ENCODE measurements around the gene MTHFD2.
"Not testable (repeated sequence)": the region's sequence is repeated elsewhere in the genome, so short reads cannot be mapped to it uniquely, and the experiment has no call there.

MTHFD2 gene

DNA sequence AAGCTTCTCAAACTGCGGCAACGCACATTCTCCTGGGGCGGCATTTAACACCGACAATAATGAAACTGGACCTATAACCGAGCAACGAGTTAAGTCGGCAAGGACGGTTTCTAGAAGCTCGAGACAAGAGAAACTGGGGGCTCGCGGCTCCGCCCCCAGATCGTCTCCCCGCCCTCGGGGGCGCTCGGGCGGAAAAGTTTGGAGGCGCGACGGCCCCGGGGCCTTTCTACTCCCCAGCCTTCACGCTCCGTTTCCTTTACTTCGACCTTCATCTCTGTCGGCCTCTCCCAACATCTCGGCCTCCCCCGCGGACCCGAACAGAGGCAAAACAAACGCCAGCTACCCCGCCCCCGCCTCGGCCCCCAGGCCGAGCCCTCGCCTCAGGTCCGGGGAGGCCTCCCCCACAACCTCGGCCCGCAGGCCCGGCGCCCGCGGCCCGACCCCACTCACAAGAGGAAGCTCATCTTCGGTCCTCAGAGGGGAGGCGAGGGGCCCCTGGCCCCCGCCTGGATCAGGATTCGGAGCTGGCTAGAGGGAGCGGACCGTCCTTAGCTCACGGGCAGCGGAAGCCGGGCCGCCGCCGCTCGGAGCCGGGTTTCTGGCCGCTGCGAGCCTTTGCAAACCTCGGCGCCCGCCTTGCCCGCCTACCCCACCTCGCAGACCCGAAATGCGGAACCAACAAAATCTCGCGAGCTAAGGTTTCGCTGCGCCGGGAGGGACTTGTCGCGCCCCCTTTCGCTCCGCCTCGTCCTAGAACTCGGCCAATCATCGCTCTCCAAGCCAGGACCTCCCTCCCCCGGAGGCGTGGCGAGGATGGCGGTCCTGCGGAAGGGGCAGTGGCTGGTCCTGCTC lies 20.0 kb upstream of the MTHFD2 start, which contains the start of gene MOB1A:
TSS of gene MOB1A (minus strand) at position 669 of the 852 bp plus-strand sequence. CDS start at position 464, 205 bp downstream.
- Histone ChIP-seq H3K9me3 (ENCODE audit: control insufficient read depth, insufficient read depth, low read depth, low read length) (peaks cover 12% of the 10 kb centered on the region; the same call in 1 of the 2 replicates), H3K27me3 (ENCODE audit: control insufficient read depth, insufficient read depth, low read length) (no peaks in the 10 kb centered on the region), H3K36me3 (ENCODE audit: control insufficient read depth, insufficient read depth, low read length) (peaks cover 8% of the 10 kb centered on the region), H3K4me1 (ENCODE audit: control insufficient read depth, insufficient read depth, low read length) (peaks cover 5% of the 10 kb centered on the region), H3K9ac (ENCODE audit: low read length) (peak within 1 kb of the TSS; percentile 93), H3K4me3 (ENCODE audit: low read depth, low read length) (peak within 1 kb of the TSS; percentile 90), H3K27ac (ENCODE audit: low read depth, low read length) (peak within 1 kb of the TSS; percentile 98)

DNA sequence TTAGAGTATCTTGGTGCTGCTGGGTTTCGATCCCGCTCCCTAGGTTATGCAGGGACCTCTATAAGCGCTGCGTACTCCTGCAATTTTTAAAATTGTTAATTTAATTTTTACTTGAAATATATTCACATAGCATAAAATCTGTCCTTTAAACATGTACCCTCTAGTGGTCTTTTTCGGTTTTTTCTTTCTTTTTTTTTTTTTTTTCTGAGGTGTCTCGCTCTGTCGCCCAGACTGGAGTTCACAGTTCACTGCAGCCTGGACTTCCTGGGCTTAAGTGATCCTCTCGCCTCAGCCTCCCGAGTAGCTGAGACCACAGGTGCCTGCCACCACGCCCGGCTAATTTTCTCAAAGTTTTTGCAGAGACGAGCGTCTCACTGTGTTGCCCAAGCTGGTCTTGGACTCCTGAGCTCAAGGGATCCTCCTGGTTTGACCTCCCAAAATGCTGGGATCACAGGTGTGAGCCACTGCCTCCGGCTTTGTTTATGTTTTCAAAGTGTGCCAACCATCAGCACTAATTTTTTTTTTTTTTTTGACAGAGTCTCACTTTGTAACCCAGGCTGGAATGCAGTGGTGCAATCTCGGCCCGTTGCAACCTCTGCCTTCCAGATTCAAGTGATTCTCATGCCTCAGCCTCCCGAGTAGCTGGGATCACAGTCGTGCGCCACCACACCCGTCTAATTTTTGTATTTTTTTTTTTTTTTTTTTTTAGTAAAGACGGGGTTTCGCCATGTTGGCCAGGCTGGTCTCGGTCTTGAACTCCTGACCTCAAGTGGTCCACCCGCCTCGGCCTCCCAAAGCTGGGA lies 19.2 kb upstream of the MTHFD2 start:
- Histone ChIP-seq H3K36me3 (ENCODE audit: control insufficient read depth, insufficient read depth, low read length) (peaks cover 8% of the 10 kb centered on the region), H3K9me3 (ENCODE audit: control insufficient read depth, insufficient read depth, low read depth, low read length) (peaks cover 12% of the 10 kb centered on the region; the same call in 1 of the 2 replicates), H3K4me3 (ENCODE audit: low read depth, low read length) (peak overlapping the region; percentile 90), H3K4me1 (ENCODE audit: control insufficient read depth, insufficient read depth, low read length) (peaks cover 5% of the 10 kb centered on the region), H3K9ac (ENCODE audit: low read length) (no peak overlapping the region), H3K27me3 (ENCODE audit: control insufficient read depth, insufficient read depth, low read length) (no peaks in the 10 kb centered on the region), H3K27ac (ENCODE audit: low read depth, low read length) (no peak overlapping the region)

GRCh38 chr2:74181739-74182138 lies 16.7 kb upstream of the MTHFD2 start:
- H3K9ac ChIP-seq (ENCODE audit: low read length): no peak overlapping the region
- H3K36me3 ChIP-seq (ENCODE audit: control insufficient read depth, insufficient read depth, low read length): peaks cover 1% of the 10 kb centered on the region
- H3K27me3 ChIP-seq (ENCODE audit: control insufficient read depth, insufficient read depth, low read length): no peaks in the 10 kb centered on the region
- H3K9me3 ChIP-seq (ENCODE audit: control insufficient read depth, insufficient read depth, low read depth, low read length): no peaks in the 10 kb centered on the region
- no peak overlapping the region for H3K27ac ChIP-seq (ENCODE audit: low read depth, low read length)
- peaks cover 5% of the 10 kb centered on the region for H3K4me1 ChIP-seq (ENCODE audit: control insufficient read depth, insufficient read depth, low read length)
- no peak overlapping the region for H3K4me3 ChIP-seq (ENCODE audit: low read depth, low read length)

- Histone ChIP-seq H3K36me3 (ENCODE audit: control insufficient read depth, insufficient read depth, low read length) (no peaks in the 10 kb centered on the region), H3K4me1 (ENCODE audit: control insufficient read depth, insufficient read depth, low read length) (peaks cover 18% of the 10 kb centered on the region), H3K27me3 (ENCODE audit: control insufficient read depth, insufficient read depth, low read length) (no peaks in the 10 kb centered on the region), H3K27ac (ENCODE audit: low read depth, low read length) (no peak overlapping the region), H3K4me3 (ENCODE audit: low read depth, low read length) (no peak overlapping the region), H3K9ac (ENCODE audit: low read length) (no peak overlapping the region), H3K9me3 (ENCODE audit: control insufficient read depth, insufficient read depth, low read depth, low read length) (no peaks in the 10 kb centered on the region)
Observed at GRCh38 chr2:74183878-74184277, 14.5 kb upstream of the MTHFD2 start.

DNA sequence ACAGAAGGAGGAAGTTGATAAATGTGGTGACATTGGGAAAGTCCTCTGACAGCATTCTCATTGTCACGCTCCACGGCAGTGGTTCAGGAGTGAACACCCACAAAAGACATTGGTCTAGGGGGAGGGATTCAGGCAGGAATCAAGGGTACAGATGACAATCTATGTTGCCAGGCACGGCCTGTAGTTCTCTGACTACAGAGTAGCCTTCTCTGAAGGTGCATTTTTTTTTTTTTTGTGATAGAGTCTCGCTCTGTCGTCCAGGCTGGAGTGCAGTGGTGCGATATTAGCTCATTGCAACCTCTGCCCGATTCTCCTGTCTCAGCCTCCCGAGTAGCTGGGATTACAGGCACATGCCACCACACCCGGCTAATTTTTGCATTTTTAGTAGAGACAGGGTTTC lies 12.4 kb upstream of the MTHFD2 start:
- Histone ChIP-seq H3K4me1 (ENCODE audit: control insufficient read depth, insufficient read depth, low read length) (peaks cover 18% of the 10 kb centered on the region), H3K4me3 (ENCODE audit: low read depth, low read length) (no peak overlapping the region), H3K27ac (ENCODE audit: low read depth, low read length) (no peak overlapping the region), H3K9ac (ENCODE audit: low read length) (no peak overlapping the region), H3K27me3 (ENCODE audit: control insufficient read depth, insufficient read depth, low read length) (no peaks in the 10 kb centered on the region), H3K9me3 (ENCODE audit: control insufficient read depth, insufficient read depth, low read depth, low read length) (no peaks in the 10 kb centered on the region), H3K36me3 (ENCODE audit: control insufficient read depth, insufficient read depth, low read length) (no peaks in the 10 kb centered on the region)

DNA sequence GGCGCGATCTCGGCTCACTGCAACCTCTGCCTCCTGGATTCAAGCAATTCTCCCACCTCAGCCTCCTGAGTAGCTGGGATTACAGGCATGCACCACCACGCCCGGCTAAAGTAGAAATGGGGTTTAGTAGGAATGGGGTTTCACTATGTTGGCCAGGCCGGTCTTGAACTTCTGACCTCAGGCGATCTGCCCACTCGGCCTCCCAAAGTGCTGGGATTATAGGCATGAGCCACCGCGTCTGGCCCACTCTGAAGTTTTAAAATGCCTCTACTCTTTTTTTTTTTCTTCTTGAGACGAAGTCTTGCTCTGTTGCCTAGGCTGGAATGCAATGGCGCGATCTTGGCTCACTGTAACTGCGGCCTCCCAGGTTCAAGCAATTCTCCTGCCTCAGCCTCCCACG lies 11.7 kb upstream of the MTHFD2 start:
- H3K4me3 ChIP-seq (ENCODE audit: low read depth, low read length); H3K27ac ChIP-seq (ENCODE audit: low read depth, low read length); H3K9me3 ChIP-seq (ENCODE audit: control insufficient read depth, insufficient read depth, low read depth, low read length); H3K27me3 ChIP-seq (ENCODE audit: control insufficient read depth, insufficient read depth, low read length); H3K36me3 ChIP-seq (ENCODE audit: control insufficient read depth, insufficient read depth, low read length); H3K9ac ChIP-seq (ENCODE audit: low read length): not testable (repeated sequence)
- H3K4me1 ChIP-seq (ENCODE audit: control insufficient read depth, insufficient read depth, low read length): peaks cover 18% of the 10 kb centered on the region

- H3K4me1 ChIP-seq (ENCODE audit: control insufficient read depth, insufficient read depth, low read length): peaks cover 29% of the 10 kb centered on the region
- H3K9ac ChIP-seq (ENCODE audit: low read length): peak overlapping the region; percentile 36
- H3K9me3 ChIP-seq (ENCODE audit: control insufficient read depth, insufficient read depth, low read depth, low read length): no peaks in the 10 kb centered on the region
- H3K4me3 ChIP-seq (ENCODE audit: low read depth, low read length): 0 out of 2 replicates have a peak overlapping the region, but pooled peaks have one; percentile 32
- H3K27ac ChIP-seq (ENCODE audit: low read depth, low read length): peak overlapping the region; percentile 33
- H3K36me3 ChIP-seq (ENCODE audit: control insufficient read depth, insufficient read depth, low read length): no peaks in the 10 kb centered on the region
- no peaks in the 10 kb centered on the region for H3K27me3 ChIP-seq (ENCODE audit: control insufficient read depth, insufficient read depth, low read length)
Observed at GRCh38 chr2:74188018-74188601, 10.3 kb upstream of the MTHFD2 start.

DNA sequence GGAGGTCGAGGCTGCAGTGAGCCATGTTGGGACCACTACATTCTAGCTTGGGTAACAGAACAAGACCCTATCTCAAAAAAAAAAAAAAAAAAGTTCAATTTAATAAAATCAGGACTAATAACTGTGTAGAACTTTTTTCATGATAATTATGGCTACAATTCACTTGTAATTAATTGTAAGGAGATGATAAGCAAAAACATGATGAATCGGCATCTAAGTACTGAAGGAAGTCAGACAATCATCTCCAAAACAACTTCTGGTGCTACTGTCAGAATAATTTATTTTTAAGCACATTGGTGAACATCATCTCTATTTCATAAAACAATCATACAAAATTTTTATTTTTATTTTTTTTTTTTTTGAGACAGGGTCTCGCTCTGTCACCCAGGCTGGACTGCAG lies 9.7 kb upstream of the MTHFD2 start:
- H3K27ac ChIP-seq (ENCODE audit: low read depth, low read length): peak overlapping the region; percentile 33; the same call in 1 of the 2 replicates
- no peaks in the 10 kb centered on the region for H3K27me3 ChIP-seq (ENCODE audit: control insufficient read depth, insufficient read depth, low read length)
- H3K9ac ChIP-seq (ENCODE audit: low read length): peak overlapping the region; percentile 36
- no peaks in the 10 kb centered on the region for H3K9me3 ChIP-seq (ENCODE audit: control insufficient read depth, insufficient read depth, low read depth, low read length)
- no peak overlapping the region for H3K4me3 ChIP-seq (ENCODE audit: low read depth, low read length)
- peaks cover 29% of the 10 kb centered on the region for H3K4me1 ChIP-seq (ENCODE audit: control insufficient read depth, insufficient read depth, low read length)
- H3K36me3 ChIP-seq (ENCODE audit: control insufficient read depth, insufficient read depth, low read length): no peaks in the 10 kb centered on the region

DNA sequence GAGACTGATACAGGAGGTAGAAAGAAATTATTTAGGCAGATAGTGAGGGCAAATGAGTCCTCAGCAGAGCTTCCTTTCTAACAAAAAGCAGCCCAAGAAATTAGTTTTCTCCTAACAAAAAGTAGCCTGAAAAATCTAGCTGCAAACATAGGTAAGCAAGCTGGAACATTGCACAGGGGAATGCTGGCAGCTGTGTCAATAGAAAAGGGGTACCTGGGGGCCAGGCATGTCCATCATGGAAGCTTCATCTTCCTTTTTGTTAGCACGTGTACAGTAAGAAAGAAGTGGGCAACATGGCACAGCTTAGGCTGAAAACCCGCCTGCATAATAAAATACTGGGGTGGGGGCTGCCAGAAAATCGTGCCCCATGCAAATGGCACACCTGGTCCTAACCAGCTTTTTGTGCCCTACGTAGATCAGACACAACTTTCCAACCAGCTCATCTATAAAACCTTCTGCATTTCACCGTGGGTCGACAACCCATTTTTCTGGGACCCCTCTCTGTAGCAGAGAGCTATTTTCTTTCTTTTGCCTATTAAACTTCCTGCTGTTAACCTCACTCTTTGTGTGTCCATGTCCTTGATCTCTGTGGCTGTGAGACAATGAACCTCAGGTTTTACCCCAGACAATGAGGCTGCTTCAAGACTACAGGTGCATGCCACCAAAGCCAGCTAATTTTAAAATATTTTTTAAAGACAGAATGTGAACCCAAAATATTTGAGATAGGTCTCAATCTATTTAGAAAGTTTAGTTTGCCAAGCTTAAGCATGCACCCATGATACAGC lies 6.6 kb upstream of the MTHFD2 start:
- H3K36me3 ChIP-seq (ENCODE audit: control insufficient read depth, insufficient read depth, low read length): no peaks in the 10 kb centered on the region
- no peak overlapping the region for H3K4me3 ChIP-seq (ENCODE audit: low read depth, low read length)
- peak overlapping the region; percentile 65 for H3K9ac ChIP-seq (ENCODE audit: low read length)

GRCh38 chr2:74194799-74195198 lies 3.6 kb upstream of the MTHFD2 start:
- H3K9ac ChIP-seq (ENCODE audit: low read length): no peak overlapping the region
- no peak overlapping the region for H3K4me3 ChIP-seq (ENCODE audit: low read depth, low read length)
- H3K4me1 ChIP-seq (ENCODE audit: control insufficient read depth, insufficient read depth, low read length): peaks cover 19% of the 10 kb centered on the region; the same call in 1 of the 2 replicates
- no peaks in the 10 kb centered on the region for H3K9me3 ChIP-seq (ENCODE audit: control insufficient read depth, insufficient read depth, low read depth, low read length)
- H3K36me3 ChIP-seq (ENCODE audit: control insufficient read depth, insufficient read depth, low read length): peaks cover 5% of the 10 kb centered on the region
- no peaks in the 10 kb centered on the region for H3K27me3 ChIP-seq (ENCODE audit: control insufficient read depth, insufficient read depth, low read length)
- no peak overlapping the region for H3K27ac ChIP-seq (ENCODE audit: low read depth, low read length)

More for the DNA sequence above, 6.6 kb upstream of the MTHFD2 start:
- peak overlapping the region; percentile 66; the same call in 1 of the 2 replicates for H3K27ac ChIP-seq (ENCODE audit: low read depth, low read length)
- no peaks in the 10 kb centered on the region for H3K9me3 ChIP-seq (ENCODE audit: control insufficient read depth, insufficient read depth, low read depth, low read length)
- H3K27me3 ChIP-seq (ENCODE audit: control insufficient read depth, insufficient read depth, low read length): no peaks in the 10 kb centered on the region
- peaks cover 29% of the 10 kb centered on the region for H3K4me1 ChIP-seq (ENCODE audit: control insufficient read depth, insufficient read depth, low read length)
